HEK293 (cell line): ENCODE results near the gene WAPL.
"Not testable (repeated sequence)": the region's sequence is repeated elsewhere in the genome, so short reads cannot be mapped to it uniquely, and the experiment has no call there.

Source experiments
- CTCF ChIA-PET: fragments of 350-600 bp; formaldehyde crosslinking; extraction: SDS; loops from one replicate; lab custom pipeline; 2021; ENCODE audit warnings: antibody characterized with exemption; lab: Yijun Ruan, JAX
- POLR2A ChIA-PET: fragments of 300-600 bp; formaldehyde crosslinking; extraction: SDS; loops from one replicate; lab custom pipeline; 2020; ENCODE audit warnings: antibody characterized with exemption, inconsistent platforms; lab: Yijun Ruan, JAX
- H3K27ac ChIP-seq: fragments of 200-500 bp; sonication (Bioruptor generic); 2 replicates; pipeline ENCODE4 v1.5.1; 2014; ENCODE audit warnings: low read depth, low read length, control low read depth, inconsistent platforms; ENCODE audit errors: extremely low read depth
- H3K36me3 ChIP-seq, 2 experiments: fragments of 200-500 bp in 1 of 2; sonication (Bioruptor generic) in 1 of 2; 1 replicate in 1 of 2; 2 replicates in 1 of 2; pipeline ENCODE4 v1.5.1; 2014 to 2017; ENCODE audit warnings: inconsistent platforms in 2 of 2, low read length in 2 of 2; ENCODE audit not compliant: control insufficient read depth in 2 of 2, insufficient read depth in 1 of 2
- H3K4me1 ChIP-seq: fragments of 200-500 bp; sonication (Bioruptor generic); 2 replicates; pipeline ENCODE4 v1.5.1; 2014; ENCODE audit warnings: mild to moderate bottlenecking, low read length, inconsistent platforms; ENCODE audit not compliant: control insufficient read depth, insufficient read depth
- H3K4me3 ChIP-seq: 2 replicates; pipeline ENCODE4 v1.5.1; 2011; ENCODE audit warnings: low read depth, mild to moderate bottlenecking, control low read depth, low read length, moderate library complexity
- H3K9me3 ChIP-seq: fragments of 200-500 bp; sonication (Bioruptor generic); 2 replicates; pipeline ENCODE4 v1.5.1; 2014; ENCODE audit warnings: low read depth, low read length, inconsistent platforms; ENCODE audit not compliant: control insufficient read depth, insufficient read depth
- EGR2 ChIP-seq: fragments of 450-650 bp; formaldehyde crosslinking; IDR thresholded peaks from 2 replicates; pipeline ENCODE4 v1.5.1; 2016; ENCODE audit warnings: low read depth, missing biosample characterization, missing genetic modification characterization
- ZBTB21 ChIP-seq: fragments of 450-650 bp; formaldehyde crosslinking; IDR thresholded peaks from 2 replicates; pipeline ENCODE4 v1.5.1; 2017; ENCODE audit warnings: missing biosample characterization, missing genetic modification characterization
- ZFHX2 ChIP-seq: fragments of 450-650 bp; formaldehyde crosslinking; conservative IDR thresholded peaks from 2 replicates; pipeline ENCODE4 v1.5.1; 2016; ENCODE audit warnings: missing biosample characterization, missing genetic modification characterization
- ZNF16 ChIP-seq: fragments of 450-650 bp; formaldehyde crosslinking; IDR thresholded peaks from 2 replicates; pipeline ENCODE4 v1.5.1; 2016; ENCODE audit warnings: low read depth, missing biosample characterization, missing genetic modification characterization
- ZNF266 ChIP-seq: fragments of 450-650 bp; formaldehyde crosslinking; IDR thresholded peaks from 2 replicates; pipeline ENCODE4 v1.5.1; 2016; ENCODE audit warnings: missing biosample characterization, missing genetic modification characterization, low read depth
- ZNF350 ChIP-seq: fragments of 450-650 bp; formaldehyde crosslinking; IDR thresholded peaks from 2 replicates; pipeline ENCODE4 v1.5.0; 2017; ENCODE audit warnings: missing biosample characterization, mild to moderate bottlenecking, missing genetic modification characterization
- ZNF473 ChIP-seq: fragments of 450-650 bp; formaldehyde crosslinking; IDR thresholded peaks from 2 replicates; pipeline ENCODE4 v1.5.1; 2017; ENCODE audit warnings: missing biosample characterization, missing genetic modification characterization
- ZNF514 ChIP-seq: fragments of 450-650 bp; formaldehyde crosslinking; IDR thresholded peaks from 2 replicates; pipeline ENCODE4 v1.5.1; 2016; ENCODE audit warnings: missing biosample characterization, missing genetic modification characterization
- ZNF580 ChIP-seq: fragments of 450-650 bp; formaldehyde crosslinking; IDR thresholded peaks from 2 replicates; pipeline ENCODE4 v1.5.1; 2016; ENCODE audit warnings: missing biosample characterization, missing genetic modification characterization
- ZNF692 ChIP-seq: fragments of 450-650 bp; formaldehyde crosslinking; IDR thresholded peaks from 2 replicates; pipeline ENCODE4 v1.5.1; 2016; ENCODE audit warnings: missing biosample characterization, missing genetic modification characterization
- ZNF776 ChIP-seq: fragments of 450-650 bp; formaldehyde crosslinking; IDR thresholded peaks from 2 replicates; pipeline ENCODE4 v1.5.0; 2017; ENCODE audit warnings: missing biosample characterization, missing genetic modification characterization, borderline replicate concordance
- ZNF830 ChIP-seq: fragments of 450-650 bp; IDR thresholded peaks from 2 replicates; pipeline ENCODE4 v1.5.0; 2018; ENCODE audit warnings: missing biosample characterization, missing genetic modification characterization, low read depth, mild to moderate bottlenecking, moderate library complexity

WAPL gene

GRCh38 chr10:86569335-86569734 lies 47.7 kb upstream of the WAPL start:
- Histone ChIP-seq H3K27ac (no peak overlapping the region), H3K4me3 (no peak overlapping the region), H3K4me1 (no peaks in the 10 kb centered on the region), H3K36me3 (no peaks in the 10 kb centered on the region), H3K9me3 (no peaks in the 10 kb centered on the region)
- POLR2A ChIA-PET = no interaction called here
- CTCF ChIA-PET = interaction anchor here (0.6 kb wide), 1 partner anchor 1843 kb away, joined by 3 read pairs; no protein-coding TSS in a partner anchor
- TF ChIP-seq EGR2 (tag by site-specific recombination) = no peak
- TF ChIP-seq ZNF776 (tag by site-specific recombination) = no peak
- no peak for TF ChIP-seq ZBTB21 (tag by site-specific recombination)
- TF ChIP-seq ZFHX2 (tag by site-specific recombination) = no peak
- no peak for TF ChIP-seq ZNF514 (tag by site-specific recombination)
- TF ChIP-seq ZNF16 (tag by site-specific recombination) = no peak
- no peak for TF ChIP-seq ZNF473 (tag by site-specific recombination)
- TF ChIP-seq ZNF350 = no peak
- no peak for TF ChIP-seq ZNF692 (tag by site-specific recombination)
- TF ChIP-seq, all 188 proteins: peak for 0

GRCh38 chr10:86566518-86566917 lies 44.9 kb upstream of the WAPL start:
- H3K4me1 ChIP-seq, CTCF ChIA-PET, H3K4me3 ChIP-seq, H3K27ac ChIP-seq, POLR2A ChIA-PET, H3K36me3 ChIP-seq, H3K9me3 ChIP-seq: not testable (repeated sequence)

- H3K4me3 ChIP-seq, H3K4me1 ChIP-seq, H3K9me3 ChIP-seq, CTCF ChIA-PET, H3K27ac ChIP-seq, POLR2A ChIA-PET, H3K36me3 ChIP-seq: not testable (repeated sequence)
Measured at GRCh38 chr10:86563338-86563737, 41.7 kb upstream of the WAPL start.

GRCh38 chr10:86558695-86559094 lies 37.1 kb upstream of the WAPL start:
- POLR2A ChIA-PET, H3K27ac ChIP-seq, CTCF ChIA-PET, H3K9me3 ChIP-seq, H3K36me3 ChIP-seq, H3K4me3 ChIP-seq, H3K4me1 ChIP-seq: not testable (repeated sequence)

GRCh38 chr10:86556933-86557649 lies 35.5 kb upstream of the WAPL start:
- H3K36me3 ChIP-seq = no peaks in the 10 kb centered on the region
- TF ChIP-seq ZNF580 (tag by site-specific recombination) (no peak), ZNF266 (tag by site-specific recombination) (no peak), ZNF830 (tag by site-specific recombination) (no peak)
- H3K4me1 ChIP-seq = no peaks in the 10 kb centered on the region
- no peak overlapping the region for H3K4me3 ChIP-seq
- H3K27ac ChIP-seq = no peak overlapping the region
- ChIA-PET CTCF (interaction anchor here (0.6 kb wide), 1 partner anchor 10 kb away, joined by 3 read pairs; no protein-coding TSS in a partner anchor), POLR2A (no interaction called here)
- H3K9me3 ChIP-seq = no peaks in the 10 kb centered on the region
